ENCODE data around the gene LMNA. TPM values are rescaled to one million over a fixed set of nuclear protein-coding genes. Genes with fewer than 3 reads are reported as not detected.
A peak's percentile ranks its signal among the peaks of the same experiment; 100 is the strongest.

LMNA gene
- total and polyA plus RNA-seq, 10 of the 15 experiments (the other 5 are each of a cell fraction or from before 2014, with no cell fraction given) = 0.42 to 334 (median 81.1) TPM

DNA sequence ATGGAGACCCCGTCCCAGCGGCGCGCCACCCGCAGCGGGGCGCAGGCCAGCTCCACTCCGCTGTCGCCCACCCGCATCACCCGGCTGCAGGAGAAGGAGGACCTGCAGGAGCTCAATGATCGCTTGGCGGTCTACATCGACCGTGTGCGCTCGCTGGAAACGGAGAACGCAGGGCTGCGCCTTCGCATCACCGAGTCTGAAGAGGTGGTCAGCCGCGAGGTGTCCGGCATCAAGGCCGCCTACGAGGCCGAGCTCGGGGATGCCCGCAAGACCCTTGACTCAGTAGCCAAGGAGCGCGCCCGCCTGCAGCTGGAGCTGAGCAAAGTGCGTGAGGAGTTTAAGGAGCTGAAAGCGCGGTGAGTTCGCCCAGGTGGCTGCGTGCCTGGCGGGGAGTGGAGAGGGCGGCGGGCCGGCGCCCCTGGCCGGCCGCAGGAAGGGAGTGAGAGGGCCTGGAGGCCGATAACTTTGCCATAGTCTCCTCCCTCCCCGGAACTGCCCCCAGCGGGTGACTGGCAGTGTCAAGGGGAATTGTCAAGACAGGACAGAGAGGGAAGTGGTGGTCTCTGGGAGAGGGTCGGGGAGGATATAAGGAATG, 505 bp downstream of the LMNA start (continued):
- TF ChIP-seq, protein P1, sequence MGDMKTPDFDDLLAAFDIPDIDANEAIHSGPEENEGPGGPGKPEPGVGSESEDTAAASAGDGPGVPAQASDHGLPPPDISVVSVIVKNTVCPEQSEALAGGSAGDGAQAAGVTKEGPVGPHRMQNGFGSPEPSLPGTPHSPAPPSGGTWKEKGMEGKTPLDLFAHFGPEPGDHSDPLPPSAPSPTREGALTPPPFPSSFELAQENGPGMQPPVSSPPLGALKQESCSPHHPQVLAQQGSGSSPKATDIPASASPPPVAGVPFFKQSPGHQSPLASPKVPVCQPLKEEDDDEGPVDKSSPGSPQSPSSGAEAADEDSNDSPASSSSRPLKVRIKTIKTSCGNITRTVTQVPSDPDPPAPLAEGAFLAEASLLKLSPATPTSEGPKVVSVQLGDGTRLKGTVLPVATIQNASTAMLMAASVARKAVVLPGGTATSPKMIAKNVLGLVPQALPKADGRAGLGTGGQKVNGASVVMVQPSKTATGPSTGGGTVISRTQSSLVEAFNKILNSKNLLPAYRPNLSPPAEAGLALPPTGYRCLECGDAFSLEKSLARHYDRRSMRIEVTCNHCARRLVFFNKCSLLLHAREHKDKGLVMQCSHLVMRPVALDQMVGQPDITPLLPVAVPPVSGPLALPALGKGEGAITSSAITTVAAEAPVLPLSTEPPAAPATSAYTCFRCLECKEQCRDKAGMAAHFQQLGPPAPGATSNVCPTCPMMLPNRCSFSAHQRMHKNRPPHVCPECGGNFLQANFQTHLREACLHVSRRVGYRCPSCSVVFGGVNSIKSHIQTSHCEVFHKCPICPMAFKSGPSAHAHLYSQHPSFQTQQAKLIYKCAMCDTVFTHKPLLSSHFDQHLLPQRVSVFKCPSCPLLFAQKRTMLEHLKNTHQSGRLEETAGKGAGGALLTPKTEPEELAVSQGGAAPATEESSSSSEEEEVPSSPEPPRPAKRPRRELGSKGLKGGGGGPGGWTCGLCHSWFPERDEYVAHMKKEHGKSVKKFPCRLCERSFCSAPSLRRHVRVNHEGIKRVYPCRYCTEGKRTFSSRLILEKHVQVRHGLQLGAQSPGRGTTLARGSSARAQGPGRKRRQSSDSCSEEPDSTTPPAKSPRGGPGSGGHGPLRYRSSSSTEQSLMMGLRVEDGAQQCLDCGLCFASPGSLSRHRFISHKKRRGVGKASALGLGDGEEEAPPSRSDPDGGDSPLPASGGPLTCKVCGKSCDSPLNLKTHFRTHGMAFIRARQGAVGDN (IDR thresholded peaks at IDR 0.05) = 0 out of 2 replicates have a peak, but pooled peaks have one; percentile 7
- TF ChIP-seq, protein P2, sequence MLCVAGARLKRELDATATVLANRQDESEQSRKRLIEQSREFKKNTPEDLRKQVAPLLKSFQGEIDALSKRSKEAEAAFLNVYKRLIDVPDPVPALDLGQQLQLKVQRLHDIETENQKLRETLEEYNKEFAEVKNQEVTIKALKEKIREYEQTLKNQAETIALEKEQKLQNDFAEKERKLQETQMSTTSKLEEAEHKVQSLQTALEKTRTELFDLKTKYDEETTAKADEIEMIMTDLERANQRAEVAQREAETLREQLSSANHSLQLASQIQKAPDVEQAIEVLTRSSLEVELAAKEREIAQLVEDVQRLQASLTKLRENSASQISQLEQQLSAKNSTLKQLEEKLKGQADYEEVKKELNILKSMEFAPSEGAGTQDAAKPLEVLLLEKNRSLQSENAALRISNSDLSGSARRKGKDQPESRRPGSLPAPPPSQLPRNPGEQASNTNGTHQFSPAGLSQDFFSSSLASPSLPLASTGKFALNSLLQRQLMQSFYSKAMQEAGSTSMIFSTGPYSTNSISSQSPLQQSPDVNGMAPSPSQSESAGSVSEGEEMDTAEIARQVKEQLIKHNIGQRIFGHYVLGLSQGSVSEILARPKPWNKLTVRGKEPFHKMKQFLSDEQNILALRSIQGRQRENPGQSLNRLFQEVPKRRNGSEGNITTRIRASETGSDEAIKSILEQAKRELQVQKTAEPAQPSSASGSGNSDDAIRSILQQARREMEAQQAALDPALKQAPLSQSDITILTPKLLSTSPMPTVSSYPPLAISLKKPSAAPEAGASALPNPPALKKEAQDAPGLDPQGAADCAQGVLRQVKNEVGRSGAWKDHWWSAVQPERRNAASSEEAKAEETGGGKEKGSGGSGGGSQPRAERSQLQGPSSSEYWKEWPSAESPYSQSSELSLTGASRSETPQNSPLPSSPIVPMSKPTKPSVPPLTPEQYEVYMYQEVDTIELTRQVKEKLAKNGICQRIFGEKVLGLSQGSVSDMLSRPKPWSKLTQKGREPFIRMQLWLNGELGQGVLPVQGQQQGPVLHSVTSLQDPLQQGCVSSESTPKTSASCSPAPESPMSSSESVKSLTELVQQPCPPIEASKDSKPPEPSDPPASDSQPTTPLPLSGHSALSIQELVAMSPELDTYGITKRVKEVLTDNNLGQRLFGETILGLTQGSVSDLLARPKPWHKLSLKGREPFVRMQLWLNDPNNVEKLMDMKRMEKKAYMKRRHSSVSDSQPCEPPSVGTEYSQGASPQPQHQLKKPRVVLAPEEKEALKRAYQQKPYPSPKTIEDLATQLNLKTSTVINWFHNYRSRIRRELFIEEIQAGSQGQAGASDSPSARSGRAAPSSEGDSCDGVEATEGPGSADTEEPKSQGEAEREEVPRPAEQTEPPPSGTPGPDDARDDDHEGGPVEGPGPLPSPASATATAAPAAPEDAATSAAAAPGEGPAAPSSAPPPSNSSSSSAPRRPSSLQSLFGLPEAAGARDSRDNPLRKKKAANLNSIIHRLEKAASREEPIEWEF (IDR thresholded peaks at IDR 0.05; ENCODE audit: insufficient replicate concordance, low read depth, low read length) = no peak
- TF ChIP-seq RB1 (IDR thresholded peaks at IDR 0.05; ENCODE audit: borderline replicate concordance) (0 out of 2 replicates have a peak, but pooled peaks have one; percentile 44), ZNF217 (IDR thresholded peaks at IDR 0.05) (no peak), HDAC6 (IDR thresholded peaks at IDR 0.05; ENCODE audit: unreplicated experiment) (peak; percentile 85), MXI1 (IDR thresholded peaks at IDR 0.05; ENCODE audit: low read depth, low read length) (0 out of 2 replicates have a peak, but pooled peaks have one; percentile 29), LARP7 (IDR thresholded peaks at IDR 0.05) (peak; percentile 86), GATAD2B (conservative IDR thresholded peaks at IDR 0.05; ENCODE audit: low read depth) (peak; percentile 80), CHD1 (IDR thresholded peaks at IDR 0.05; ENCODE audit: low read depth, low read length) (peak; percentile 23; the same call in 1 of the 2 replicates), SMARCA5 (IDR thresholded peaks at IDR 0.05) (peak; percentile 63; the same call in 1 of the 2 replicates)

Data from GM12878 (cell line).